ENCODE results near the gene TTC19. TPM values are rescaled to one million over a fixed set of nuclear protein-coding genes. Genes with fewer than 3 reads are reported as not detected.

TTC19 gene
- total and polyA plus RNA-seq, 12 donors = 20.6 to 152 (median 50.5) TPM

- peaks cover 0 to 56% of the 10 kb centered on the region in 2 donors for H3K36me3 ChIP-seq (replicated peaks in 1 of 2)
- no peaks in the 10 kb centered on the region for H3K27me3 ChIP-seq
- H3K4me3 ChIP-seq = no peak overlapping the region
- 93 to 96% (median 94%) methylated on average over 5 of the region's 5 CpGs for WGBS, 4 donors
- intact Hi-C loops (cut with DNase I) = no loop called here
- DNase-seq = no peak
- H3K27ac ChIP-seq = peak overlapping the region in 3 of 5 donors; percentile 78 to 88 (median 84)
- H3K4me1 ChIP-seq (replicated peaks in 1 of 2) = peaks cover 5 to 14% of the 10 kb centered on the region in 2 donors
- no peaks in the 10 kb centered on the region for H3K9me3 ChIP-seq (replicated peaks in 1 of 3)
- TF ChIP-seq POLR2A (IDR thresholded peaks at IDR 0.05) = no peak
- TF ChIP-seq, protein P1, sequence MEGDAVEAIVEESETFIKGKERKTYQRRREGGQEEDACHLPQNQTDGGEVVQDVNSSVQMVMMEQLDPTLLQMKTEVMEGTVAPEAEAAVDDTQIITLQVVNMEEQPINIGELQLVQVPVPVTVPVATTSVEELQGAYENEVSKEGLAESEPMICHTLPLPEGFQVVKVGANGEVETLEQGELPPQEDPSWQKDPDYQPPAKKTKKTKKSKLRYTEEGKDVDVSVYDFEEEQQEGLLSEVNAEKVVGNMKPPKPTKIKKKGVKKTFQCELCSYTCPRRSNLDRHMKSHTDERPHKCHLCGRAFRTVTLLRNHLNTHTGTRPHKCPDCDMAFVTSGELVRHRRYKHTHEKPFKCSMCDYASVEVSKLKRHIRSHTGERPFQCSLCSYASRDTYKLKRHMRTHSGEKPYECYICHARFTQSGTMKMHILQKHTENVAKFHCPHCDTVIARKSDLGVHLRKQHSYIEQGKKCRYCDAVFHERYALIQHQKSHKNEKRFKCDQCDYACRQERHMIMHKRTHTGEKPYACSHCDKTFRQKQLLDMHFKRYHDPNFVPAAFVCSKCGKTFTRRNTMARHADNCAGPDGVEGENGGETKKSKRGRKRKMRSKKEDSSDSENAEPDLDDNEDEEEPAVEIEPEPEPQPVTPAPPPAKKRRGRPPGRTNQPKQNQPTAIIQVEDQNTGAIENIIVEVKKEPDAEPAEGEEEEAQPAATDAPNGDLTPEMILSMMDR (IDR thresholded peaks at IDR 0.05) = no peak
Observed at GRCh38 chr17:16026895-16027294, 27.3 kb downstream of the TTC19 start.

GRCh38 chr17:16027708-16028584 lies 28.3 kb downstream of the TTC19 start:
- no peak for TF ChIP-seq POLR2A (IDR thresholded peaks at IDR 0.05)
- TF ChIP-seq, protein P1 (IDR thresholded peaks at IDR 0.05) = no peak
- peak; percentile 46 to 79 (median 67) for DNase-seq
- 42 to 56% (median 53%) methylated on average over 5 of the region's 5 CpGs for WGBS, 4 donors
- Histone ChIP-seq H3K36me3 (replicated peaks in 1 of 2) (peaks cover 0 to 67% of the 10 kb centered on the region in 2 donors), H3K9me3 (replicated peaks in 1 of 3) (no peaks in the 10 kb centered on the region), H3K4me3 (no peak overlapping the region), H3K4me1 (replicated peaks in 1 of 2) (peaks cover 5 to 14% of the 10 kb centered on the region in 2 donors), H3K27me3 (no peaks in the 10 kb centered on the region), H3K27ac (peak overlapping the region; percentile 74 to 91 (median 84))
- intact Hi-C loops (cut with DNase I) = no loop called here

GRCh38 chr17:16033729-16034349 lies 34.2 kb downstream of the TTC19 start:
- intact Hi-C loops (cut with DNase I) = no loop called here
- Histone ChIP-seq H3K27ac (no peak overlapping the region), H3K9me3 (replicated peaks in 1 of 3) (no peaks in the 10 kb centered on the region), H3K36me3 (replicated peaks in 1 of 2) (peaks cover 0 to 69% of the 10 kb centered on the region in 2 donors), H3K4me1 (replicated peaks in 1 of 2) (no peaks in the 10 kb centered on the region), H3K27me3 (no peaks in the 10 kb centered on the region), H3K4me3 (no peak overlapping the region)
- WGBS, 4 donors = 94 to 99% (median 97%) methylated on average over 7 of the region's 7 CpGs
- TF ChIP-seq, protein P1 (IDR thresholded peaks at IDR 0.05) = no peak
- no peak for TF ChIP-seq POLR2A (IDR thresholded peaks at IDR 0.05)
- no peak for DNase-seq

GRCh38 chr17:16036261-16036660 lies 36.6 kb downstream of the TTC19 start:
- H3K4me3 ChIP-seq = no peak overlapping the region

More at GRCh38 chr17:16036261-16036660, 36.6 kb downstream of the TTC19 start:
- Histone ChIP-seq H3K4me1 (replicated peaks in 1 of 2) (peaks cover 3 to 6% of the 10 kb centered on the region in 2 donors), H3K9me3 (replicated peaks in 1 of 3) (no peaks in the 10 kb centered on the region), H3K27me3 (no peaks in the 10 kb centered on the region), H3K27ac (no peak overlapping the region), H3K36me3 (replicated peaks in 1 of 2) (peaks cover 0 to 57% of the 10 kb centered on the region in 2 donors)
- TF ChIP-seq POLR2A (IDR thresholded peaks at IDR 0.05) = no peak
- TF ChIP-seq, protein P1 (IDR thresholded peaks at IDR 0.05) = no peak
- intact Hi-C loops (cut with DNase I) = no loop called here
- 92 to 99% (median 97%) methylated on average over 2 of the region's 2 CpGs for WGBS, 4 donors
- no peak for DNase-seq

Measured in adrenal gland (tissue), 12 donors.